Fibroblast of lung (primary cell): ENCODE measurements around the gene MAGI2.

ENCODE experiments used
- CTCF ChIP-seq, 2 donors: IDR thresholded peaks in 1 of 2; conservative IDR thresholded peaks in 1 of 2; 1 replicate in 1 of 2; 2 replicates in 1 of 2; pipeline ENCODE4 v1.5.1; 2011 to 2012; ENCODE audit warnings: low read length in 2 of 2, control low read depth in 1 of 2, inconsistent platforms in 1 of 2, low read depth in 1 of 2, mild to moderate bottlenecking in 1 of 2
- EZH2 ChIP-seq: IDR thresholded peaks from 2 replicates; pipeline ENCODE4 v1.5.1; 2012; ENCODE audit warnings: low read length, control low read depth, mild to moderate bottlenecking; ENCODE audit errors: missing control alignments

- no peak for TF ChIP-seq CTCF (conservative IDR thresholded peaks at IDR 0.05 in 1 of 2, IDR thresholded peaks at IDR 0.05 in 1 of 2; ENCODE audit: low read depth in 1 of 2, low read length in 2 of 2)
- no peak for TF ChIP-seq EZH2
Measured at GRCh38 chr7:78129865-78130264, 1323.6 kb downstream of the MAGI2 start.
